ENCODE results near the gene ATP2A1. TPM values are rescaled to one million over a fixed set of nuclear protein-coding genes. Genes with fewer than 3 reads are reported as not detected.
"Not testable (repeated sequence)": the region's sequence is repeated elsewhere in the genome, so short reads cannot be mapped to it uniquely, and the experiment has no call there.

Gene ATP2A1
- total RNA-seq, 1 donor from 2014 or later: 1.9 TPM

DNA sequence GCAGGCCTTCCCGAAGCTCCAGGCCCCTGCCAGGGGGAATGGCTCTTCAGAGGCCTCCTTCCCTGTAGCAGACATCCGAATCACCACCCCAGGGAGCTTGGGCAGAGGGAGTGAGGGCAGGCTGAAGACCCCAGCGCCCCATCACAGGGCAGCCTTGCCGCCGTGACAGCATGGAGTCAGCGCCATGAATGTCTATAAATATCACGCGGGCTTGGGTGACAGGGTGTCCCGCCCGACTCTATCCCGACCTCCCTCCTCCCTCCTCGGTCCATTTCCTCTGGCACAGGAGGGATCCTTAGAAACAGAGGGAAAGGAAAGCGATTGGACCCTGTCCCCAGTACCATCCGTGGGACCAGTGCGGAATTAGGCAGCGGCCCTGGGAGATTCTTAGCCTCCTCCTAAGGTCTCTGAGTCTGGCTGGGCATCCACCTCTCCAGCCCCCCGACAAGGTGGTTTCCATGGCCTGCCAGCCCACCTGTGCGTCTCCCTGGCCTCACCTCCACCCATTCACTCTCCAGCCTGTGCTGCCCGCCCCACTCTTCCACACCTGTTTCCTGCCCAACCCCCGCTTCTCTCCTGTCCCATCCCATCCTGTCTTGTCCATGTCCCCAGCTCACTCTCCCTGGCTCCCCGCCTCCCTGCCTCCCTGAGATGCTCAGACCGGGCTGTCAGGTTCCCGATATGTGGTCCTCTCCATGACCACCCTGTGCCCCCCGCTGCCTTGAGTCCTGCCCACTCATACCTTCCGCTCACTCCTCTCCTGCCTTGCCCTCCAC, 5.1 kb downstream of the ATP2A1 start:
- H3K4me1 Mint-ChIP-seq (ENCODE audit: unreplicated experiment): peaks cover 19% of the 10 kb centered on the region
- TF ChIP-seq, protein P1, sequence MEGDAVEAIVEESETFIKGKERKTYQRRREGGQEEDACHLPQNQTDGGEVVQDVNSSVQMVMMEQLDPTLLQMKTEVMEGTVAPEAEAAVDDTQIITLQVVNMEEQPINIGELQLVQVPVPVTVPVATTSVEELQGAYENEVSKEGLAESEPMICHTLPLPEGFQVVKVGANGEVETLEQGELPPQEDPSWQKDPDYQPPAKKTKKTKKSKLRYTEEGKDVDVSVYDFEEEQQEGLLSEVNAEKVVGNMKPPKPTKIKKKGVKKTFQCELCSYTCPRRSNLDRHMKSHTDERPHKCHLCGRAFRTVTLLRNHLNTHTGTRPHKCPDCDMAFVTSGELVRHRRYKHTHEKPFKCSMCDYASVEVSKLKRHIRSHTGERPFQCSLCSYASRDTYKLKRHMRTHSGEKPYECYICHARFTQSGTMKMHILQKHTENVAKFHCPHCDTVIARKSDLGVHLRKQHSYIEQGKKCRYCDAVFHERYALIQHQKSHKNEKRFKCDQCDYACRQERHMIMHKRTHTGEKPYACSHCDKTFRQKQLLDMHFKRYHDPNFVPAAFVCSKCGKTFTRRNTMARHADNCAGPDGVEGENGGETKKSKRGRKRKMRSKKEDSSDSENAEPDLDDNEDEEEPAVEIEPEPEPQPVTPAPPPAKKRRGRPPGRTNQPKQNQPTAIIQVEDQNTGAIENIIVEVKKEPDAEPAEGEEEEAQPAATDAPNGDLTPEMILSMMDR (IDR thresholded peaks at IDR 0.05; ENCODE audit: unreplicated experiment): no peak
- no peaks in the 10 kb centered on the region for H3K9me3 Mint-ChIP-seq (ENCODE audit: unreplicated experiment)
- peaks cover 15% of the 10 kb centered on the region for H3K27me3 Mint-ChIP-seq (ENCODE audit: unreplicated experiment)
- no peak overlapping the region for H3K4me3 Mint-ChIP-seq (ENCODE audit: unreplicated experiment)
- DNase-seq (ENCODE audit: low spot score): no peak
- peaks cover 5% of the 10 kb centered on the region for H3K36me3 Mint-ChIP-seq (ENCODE audit: low read depth, unreplicated experiment)
- H3K27ac Mint-ChIP-seq (ENCODE audit: unreplicated experiment): no peak overlapping the region

DNA sequence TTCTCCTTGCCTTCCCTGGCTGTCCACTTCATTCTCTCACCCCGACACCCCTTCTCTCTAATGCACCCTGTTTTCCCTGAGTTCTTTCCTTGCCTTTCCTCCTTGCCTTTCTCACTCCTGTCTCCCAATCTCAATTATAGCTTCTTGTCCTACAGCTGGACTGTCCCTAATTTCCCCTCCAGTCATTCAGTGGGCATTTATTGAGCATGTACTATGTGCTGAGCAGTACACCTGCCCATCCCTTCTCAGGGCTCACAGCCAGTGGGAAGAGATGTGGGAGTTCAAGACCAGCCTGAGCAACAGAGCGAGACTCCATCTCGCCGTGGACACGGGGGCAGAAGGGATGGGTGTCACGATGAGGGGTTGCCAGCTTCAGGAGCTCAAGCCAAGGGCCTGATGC, 5.8 kb downstream of the ATP2A1 start:
- Mint-ChIP-seq H3K4me1 (ENCODE audit: unreplicated experiment) (peaks cover 19% of the 10 kb centered on the region), H3K9me3 (ENCODE audit: unreplicated experiment) (no peaks in the 10 kb centered on the region), H3K27me3 (ENCODE audit: unreplicated experiment) (peaks cover 15% of the 10 kb centered on the region), H3K4me3 (ENCODE audit: unreplicated experiment) (no peak overlapping the region), H3K36me3 (ENCODE audit: low read depth, unreplicated experiment) (peaks cover 5% of the 10 kb centered on the region), H3K27ac (ENCODE audit: unreplicated experiment) (no peak overlapping the region)
- TF ChIP-seq, protein P1 (IDR thresholded peaks at IDR 0.05; ENCODE audit: unreplicated experiment): no peak
- no peak for DNase-seq (ENCODE audit: low spot score)

DNA sequence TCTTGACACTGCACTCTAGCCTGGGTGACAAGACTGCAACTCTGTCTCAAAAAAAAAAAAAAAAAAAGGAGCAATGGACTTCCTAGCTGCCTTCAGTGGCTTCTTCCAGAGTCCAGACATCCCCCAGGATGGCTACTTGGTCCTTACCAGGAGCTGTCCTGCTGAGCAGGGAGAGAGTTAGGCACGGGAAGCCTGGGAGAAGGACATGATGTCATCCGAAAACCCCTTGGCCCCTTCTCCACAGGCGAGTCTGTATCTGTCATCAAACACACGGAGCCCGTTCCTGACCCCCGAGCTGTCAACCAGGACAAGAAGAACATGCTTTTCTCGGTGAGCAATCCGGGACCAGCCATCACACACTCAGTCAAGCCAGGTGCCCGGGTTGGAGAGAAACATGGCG, 8.7 kb downstream of the ATP2A1 start:
- peaks cover 8% of the 10 kb centered on the region for H3K4me1 Mint-ChIP-seq (ENCODE audit: unreplicated experiment)
- peaks cover 8% of the 10 kb centered on the region for H3K27me3 Mint-ChIP-seq (ENCODE audit: unreplicated experiment)
- TF ChIP-seq, protein P1 (IDR thresholded peaks at IDR 0.05; ENCODE audit: unreplicated experiment): no peak
- H3K27ac Mint-ChIP-seq (ENCODE audit: unreplicated experiment): no peak overlapping the region
- no peaks in the 10 kb centered on the region for H3K36me3 Mint-ChIP-seq (ENCODE audit: low read depth, unreplicated experiment)
- H3K4me3 Mint-ChIP-seq (ENCODE audit: unreplicated experiment): no peak overlapping the region
- no peak for DNase-seq (ENCODE audit: low spot score)
- no peaks in the 10 kb centered on the region for H3K9me3 Mint-ChIP-seq (ENCODE audit: unreplicated experiment)

DNA sequence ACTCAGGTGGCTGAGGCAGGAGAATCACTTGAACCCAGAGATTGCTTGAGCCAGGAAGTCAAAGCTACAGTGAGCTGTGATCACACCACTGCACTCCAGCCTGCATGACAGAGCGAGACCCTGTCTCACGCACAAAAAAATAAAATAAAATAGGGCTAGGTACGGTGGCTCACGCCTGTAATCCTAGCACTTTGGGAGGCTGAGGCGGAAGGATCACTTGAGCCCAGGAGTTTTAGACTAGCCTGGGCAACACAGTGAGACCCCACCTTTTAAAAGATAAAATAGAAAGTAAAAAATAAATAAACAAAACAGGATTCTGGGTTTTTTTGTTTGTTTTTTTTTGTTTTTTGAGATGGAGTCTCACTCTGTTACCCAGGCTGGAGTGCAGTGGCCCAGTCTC, 12.1 kb downstream of the ATP2A1 start:
- H3K27me3 Mint-ChIP-seq (ENCODE audit: unreplicated experiment); H3K27ac Mint-ChIP-seq (ENCODE audit: unreplicated experiment); H3K4me1 Mint-ChIP-seq (ENCODE audit: unreplicated experiment); H3K4me3 Mint-ChIP-seq (ENCODE audit: unreplicated experiment); DNase-seq (ENCODE audit: low spot score); H3K36me3 Mint-ChIP-seq (ENCODE audit: low read depth, unreplicated experiment); H3K9me3 Mint-ChIP-seq (ENCODE audit: unreplicated experiment): not testable (repeated sequence)

DNA sequence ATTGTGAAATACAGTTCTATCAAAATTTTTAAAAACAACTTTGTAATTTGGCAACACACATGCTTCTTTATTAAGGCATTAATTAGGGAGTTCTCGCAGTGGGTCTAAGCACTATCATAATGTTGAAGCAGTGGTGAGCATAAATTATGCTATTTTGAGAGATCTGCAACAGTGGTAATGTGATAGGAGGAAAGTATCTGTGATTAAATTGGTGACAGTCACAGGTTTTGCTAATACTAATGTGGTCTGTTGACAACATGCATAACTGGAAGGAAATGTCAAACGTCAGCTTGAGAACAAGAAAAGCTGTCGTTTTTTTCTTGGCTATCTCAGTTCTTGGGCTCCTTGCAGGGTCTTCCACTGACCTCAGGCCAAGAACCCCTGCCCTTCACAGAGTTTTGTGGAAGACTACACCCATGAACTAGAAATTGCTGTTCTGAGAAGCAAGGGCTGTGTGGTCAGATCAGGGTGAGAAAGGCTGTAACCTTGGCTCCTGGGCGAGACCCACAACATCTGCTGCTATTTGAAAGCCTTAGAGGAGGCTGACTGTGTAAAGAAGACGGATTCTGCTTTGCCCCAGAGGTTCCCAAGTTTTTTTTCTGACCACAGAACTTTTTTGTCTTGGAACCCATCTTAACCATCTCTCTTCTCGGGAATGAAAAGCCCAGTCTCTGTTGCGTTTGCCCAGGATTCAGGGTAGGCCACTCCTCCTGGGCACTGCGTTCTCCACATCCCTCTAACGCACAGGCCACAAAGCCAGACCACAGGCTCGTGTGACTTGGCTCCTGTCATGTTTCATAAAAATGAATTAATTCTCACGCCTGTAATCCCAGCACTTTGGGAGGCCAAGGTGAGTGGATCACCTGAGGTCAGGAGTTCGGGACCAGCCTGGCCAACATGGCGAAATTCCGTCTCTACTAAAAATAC, 13.9 kb downstream of the ATP2A1 start:
- no peak for DNase-seq (ENCODE audit: low spot score)
- Mint-ChIP-seq H3K4me3 (ENCODE audit: unreplicated experiment) (no peak overlapping the region), H3K27ac (ENCODE audit: unreplicated experiment) (no peak overlapping the region), H3K4me1 (ENCODE audit: unreplicated experiment) (no peaks in the 10 kb centered on the region), H3K9me3 (ENCODE audit: unreplicated experiment) (no peaks in the 10 kb centered on the region), H3K36me3 (ENCODE audit: low read depth, unreplicated experiment) (no peaks in the 10 kb centered on the region), H3K27me3 (ENCODE audit: unreplicated experiment) (peaks cover 3% of the 10 kb centered on the region)
- TF ChIP-seq, protein P1 (IDR thresholded peaks at IDR 0.05; ENCODE audit: unreplicated experiment): no peak

Data from endothelial cell (in vitro differentiated cells).